ENCODE measurements around the gene RETSAT.
"Not testable (repeated sequence)": the region's sequence is repeated elsewhere in the genome, so short reads cannot be mapped to it uniquely, and the experiment has no call there.

RETSAT gene

DNA sequence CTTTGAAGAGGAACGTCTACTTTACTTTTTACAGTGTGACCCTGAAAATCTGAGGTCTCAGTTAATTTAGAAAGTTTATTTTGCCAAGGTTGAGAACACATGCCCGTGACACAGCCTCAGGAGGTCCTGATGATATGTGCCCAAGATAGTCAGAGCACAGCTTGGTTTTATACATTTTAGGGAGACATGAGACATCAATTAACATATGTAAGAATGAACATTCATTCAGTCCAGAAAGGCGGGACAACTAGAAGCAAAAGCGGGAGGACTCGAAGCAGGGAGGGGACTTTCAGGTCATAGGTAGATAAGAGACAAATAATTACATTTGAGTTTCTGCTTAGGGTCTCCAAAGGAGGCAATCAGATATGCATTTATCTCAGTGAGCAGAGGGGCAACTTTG lies 23.9 kb upstream of the RETSAT start:
- no peak for DNase-seq (ENCODE audit: low spot score)

DNA sequence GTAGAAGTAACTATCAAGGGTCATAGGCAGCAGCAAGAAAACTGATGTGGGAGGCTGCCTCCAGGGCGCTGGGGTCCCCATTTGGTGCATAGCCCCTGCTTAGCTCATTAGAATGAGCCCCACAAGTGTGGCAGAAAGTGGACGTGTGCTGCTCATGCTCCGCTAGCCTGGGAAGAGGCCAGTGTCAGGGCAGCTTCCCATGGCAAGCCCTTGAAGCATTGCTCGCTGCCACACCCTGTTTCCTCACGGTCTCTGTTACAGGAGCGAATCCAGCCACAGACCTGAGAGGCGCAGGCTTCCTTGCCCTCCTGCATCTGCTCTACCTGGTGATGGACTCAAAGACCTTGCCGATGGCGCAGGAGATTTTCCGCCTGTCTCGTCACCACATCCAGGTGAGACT lies 22.8 kb upstream of the RETSAT start:
- DNase-seq (ENCODE audit: low spot score), result no peak

DNA sequence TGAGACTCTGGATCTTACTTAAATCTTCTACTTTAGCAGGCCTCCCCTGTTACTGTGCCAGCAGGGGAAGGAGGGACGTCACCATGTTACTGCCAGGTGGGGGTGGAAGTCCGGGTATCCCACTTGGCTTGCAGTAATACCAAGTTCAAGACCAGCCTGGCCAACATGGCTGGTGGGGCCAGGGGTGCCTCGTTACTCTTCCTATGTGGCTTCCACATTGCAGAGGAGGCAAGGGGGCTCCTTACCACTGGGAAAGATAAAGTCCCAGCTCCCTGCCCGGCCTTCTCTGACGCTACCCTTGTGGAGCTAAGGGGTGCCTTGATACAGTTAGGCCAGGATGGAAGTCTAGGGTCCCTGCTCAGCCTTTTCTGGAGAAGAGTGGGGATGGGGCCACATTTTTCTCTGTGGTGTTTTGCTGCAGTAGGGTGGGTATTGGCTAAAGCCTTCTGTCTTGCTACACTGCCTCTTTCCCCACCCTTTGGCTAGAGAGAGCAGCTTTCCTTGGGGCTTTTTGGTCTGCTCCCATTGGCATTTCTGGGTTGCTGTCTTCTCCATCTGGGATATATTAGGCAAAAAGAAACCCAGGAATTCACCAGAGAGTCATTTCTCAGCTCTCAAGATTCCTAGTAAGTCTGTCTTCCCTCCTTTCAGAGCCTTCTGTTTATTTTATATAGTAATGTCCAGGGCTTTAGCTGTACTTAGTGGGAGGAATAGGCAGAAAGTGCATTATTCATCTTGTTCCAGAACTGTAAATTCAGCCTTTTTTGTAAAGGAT lies 22.1 kb upstream of the RETSAT start:
- DNase-seq (ENCODE audit: low spot score), result no peak

DNA sequence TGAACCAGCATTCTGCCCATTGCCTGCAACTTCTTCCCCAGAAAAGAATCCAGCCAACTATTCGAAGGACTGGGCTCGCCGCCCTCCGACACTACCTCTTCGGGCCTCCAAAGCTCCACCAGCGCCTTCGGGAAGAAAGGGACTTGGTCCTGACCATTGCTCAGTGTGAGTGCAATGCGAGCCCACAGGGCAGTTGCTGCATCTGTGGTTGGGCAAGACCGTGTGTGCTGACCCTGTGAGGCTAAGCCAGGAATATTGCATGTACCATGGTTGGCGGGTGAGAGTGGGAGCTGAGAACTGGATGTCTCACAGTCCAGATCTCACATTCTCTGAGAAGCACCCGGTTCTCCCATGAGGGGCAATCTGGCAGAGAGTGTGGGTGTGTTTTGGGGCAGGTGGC lies 16.7 kb upstream of the RETSAT start:
- no peak for DNase-seq (ENCODE audit: low spot score)

DNA sequence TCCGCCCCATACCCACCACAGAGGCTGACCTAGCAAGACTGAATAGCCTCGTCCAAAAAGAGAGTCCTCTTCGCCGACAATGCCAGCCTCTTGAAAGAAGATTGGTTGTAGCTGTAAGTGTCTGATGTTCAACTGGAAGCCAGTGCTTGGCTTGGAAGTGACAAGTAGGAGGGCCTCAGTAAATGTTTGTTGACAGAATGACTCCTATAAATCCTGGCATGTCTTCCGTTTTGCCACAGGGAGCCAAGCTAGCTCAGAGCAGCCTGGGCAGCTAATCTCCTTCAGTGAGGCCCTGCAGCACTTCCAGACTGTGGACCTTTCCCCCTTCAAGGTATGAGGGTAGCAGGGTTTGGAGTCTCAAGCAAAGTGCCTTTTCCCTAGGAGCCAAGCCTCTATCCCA lies 15.2 kb upstream of the RETSAT start:
- no peak for DNase-seq (ENCODE audit: low spot score)

DNA sequence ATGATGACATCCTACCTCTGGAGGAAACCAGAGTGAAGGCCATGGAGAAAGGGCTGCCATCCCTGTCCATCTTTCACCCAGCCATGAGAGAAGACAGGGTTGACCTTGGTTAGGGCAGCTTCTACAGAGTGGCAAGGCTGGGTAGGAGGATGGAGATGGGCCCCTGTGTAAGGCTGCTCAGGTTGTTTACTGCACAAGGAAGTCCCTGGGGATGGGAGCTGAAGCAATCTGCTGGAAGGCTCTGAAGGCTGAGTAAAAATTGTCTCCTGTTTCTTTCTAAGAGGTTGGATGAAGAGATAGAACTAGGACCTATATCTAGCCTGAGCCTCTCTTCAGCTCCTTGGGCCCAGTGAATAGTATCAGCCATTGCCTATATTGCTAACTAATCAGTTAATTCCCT lies 14.6 kb upstream of the RETSAT start:
- no peak for DNase-seq (ENCODE audit: low spot score)

DNA sequence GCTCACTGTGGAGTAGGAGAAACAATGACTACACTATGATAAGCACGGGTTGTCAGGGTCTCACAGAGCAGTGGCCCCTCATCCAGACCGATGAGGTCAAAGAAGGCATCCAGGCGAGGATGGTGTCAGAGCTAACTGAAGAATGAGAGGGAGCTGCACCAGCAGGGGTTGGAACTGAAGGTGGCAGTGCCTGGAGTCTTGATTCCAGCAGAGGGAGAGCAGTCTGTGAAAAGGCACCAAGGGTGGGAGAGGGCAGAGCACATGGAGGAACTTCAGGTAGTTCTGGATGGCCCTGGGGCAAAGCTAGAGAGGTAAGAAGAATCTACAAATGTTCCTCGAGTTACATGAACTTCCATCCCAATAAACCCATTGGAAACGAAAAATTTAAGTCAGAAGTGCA lies 12.9 kb upstream of the RETSAT start:
- no peak for DNase-seq (ENCODE audit: low spot score)

DNA sequence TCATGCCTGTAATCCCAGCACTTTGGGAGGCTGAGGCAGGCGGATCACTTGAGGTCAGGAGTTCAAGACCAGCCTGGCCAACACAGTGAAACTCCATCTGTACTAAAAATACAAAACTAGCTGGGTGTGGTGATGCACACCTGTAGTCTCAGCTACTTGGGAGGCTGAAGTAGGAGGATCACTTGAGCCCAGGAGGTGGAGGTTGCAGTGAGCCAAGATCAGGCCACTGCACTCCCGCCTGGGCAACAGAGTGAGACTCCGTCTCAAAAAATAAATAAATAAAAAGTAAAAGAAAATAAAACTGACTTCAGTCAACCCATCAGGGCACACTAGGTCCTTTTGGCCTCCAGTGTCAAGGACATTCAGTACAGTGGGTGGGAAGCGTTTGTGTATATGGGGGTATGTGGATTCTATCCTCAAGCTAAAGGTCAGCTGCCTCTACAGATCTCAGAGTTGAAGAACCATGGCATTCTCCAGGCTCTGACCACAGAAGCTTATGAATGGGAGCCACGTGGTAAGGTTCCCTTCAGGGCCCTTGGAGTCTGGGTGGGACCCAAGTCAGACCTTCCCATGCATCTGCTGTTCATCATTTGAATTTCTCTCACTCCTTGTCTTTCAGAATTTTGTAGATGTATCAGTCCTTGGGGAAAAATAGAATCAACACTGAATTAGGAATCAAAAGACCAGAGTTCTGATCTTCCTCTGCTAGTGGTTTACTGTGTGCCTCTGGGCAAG lies 8.5 kb upstream of the RETSAT start:
- DNase-seq (ENCODE audit: low spot score), result not testable (repeated sequence)

DNA sequence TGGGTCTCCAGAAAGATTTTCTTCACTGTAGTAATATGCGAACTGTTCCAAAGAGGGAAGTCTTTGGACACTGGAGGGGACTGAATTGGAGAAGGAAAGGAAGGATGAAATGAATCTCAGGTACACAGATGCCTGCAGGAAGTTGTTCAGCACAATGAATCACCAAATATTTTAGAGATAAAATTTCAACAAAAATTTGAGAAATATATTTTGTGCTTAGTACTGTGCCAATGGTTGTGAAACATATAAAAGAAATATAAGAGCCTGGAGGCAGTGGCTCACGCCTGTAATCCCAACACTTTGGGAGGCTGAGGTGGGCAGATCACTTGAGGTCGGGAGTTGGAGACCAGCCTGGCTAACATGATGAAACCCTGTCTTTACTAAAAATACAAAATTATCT lies 3.4 kb upstream of the RETSAT start:
- DNase-seq (ENCODE audit: low spot score), result no peak

DNA sequence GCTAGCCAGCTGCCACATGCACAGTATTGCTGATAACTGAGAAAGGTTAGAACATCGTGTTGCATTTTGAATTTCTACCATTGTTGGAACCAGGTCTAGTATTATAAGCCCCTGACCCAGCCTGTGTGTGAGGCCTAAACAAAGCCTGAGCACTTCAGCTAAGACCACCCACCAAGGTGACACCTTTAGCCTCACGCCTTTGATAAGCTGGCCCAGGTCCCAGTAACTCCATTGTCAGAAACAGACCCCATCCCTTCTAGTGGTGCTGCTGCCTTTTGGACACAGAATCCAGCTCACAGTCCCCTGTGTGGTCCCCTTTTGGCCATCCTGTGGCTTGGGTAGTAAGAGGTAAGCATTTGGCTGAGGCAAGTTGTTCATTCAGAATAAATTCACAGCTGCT lies 1.9 kb upstream of the RETSAT start:
- no peak for DNase-seq (ENCODE audit: low spot score)

DNA sequence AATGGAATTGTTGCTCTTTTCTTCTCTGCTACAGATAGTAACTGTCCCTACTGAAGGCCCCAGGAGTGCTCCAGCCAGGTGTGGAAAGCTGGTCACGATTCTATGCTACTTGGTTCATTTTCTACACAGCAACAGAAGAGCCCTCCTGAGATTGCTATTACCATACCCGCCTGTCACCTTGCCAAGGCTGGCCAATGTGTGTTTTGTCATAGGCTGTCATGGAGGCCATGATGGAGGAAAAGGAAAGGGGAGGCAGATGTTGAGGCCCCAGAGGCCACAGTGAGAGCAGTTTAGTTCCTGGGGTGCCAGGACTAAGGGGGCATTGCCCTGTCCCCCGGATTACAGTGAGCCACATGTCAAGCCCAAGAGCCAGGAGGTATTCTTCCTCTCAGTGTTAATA lies 1.2 kb upstream of the RETSAT start:
- no peak for DNase-seq (ENCODE audit: low spot score)

DNA sequence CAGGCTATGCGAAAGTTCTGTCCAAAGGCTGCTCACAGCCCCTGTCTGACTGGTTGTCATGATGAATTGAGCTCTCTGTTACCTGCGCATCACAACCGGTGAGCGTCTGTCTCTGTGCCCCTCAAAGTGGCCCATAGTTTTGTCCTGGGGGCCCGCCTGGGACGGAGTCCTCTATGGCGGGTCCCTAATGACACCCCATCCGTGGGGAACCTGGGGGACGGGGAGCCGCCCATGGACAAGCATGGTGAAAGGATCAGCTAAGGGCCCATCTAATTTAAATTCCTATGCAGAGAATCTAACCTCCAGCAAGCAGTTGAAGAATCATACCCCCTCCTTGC lies 714 bp upstream of the RETSAT start:
- no peak for DNase-seq (ENCODE audit: low spot score)

DNA sequence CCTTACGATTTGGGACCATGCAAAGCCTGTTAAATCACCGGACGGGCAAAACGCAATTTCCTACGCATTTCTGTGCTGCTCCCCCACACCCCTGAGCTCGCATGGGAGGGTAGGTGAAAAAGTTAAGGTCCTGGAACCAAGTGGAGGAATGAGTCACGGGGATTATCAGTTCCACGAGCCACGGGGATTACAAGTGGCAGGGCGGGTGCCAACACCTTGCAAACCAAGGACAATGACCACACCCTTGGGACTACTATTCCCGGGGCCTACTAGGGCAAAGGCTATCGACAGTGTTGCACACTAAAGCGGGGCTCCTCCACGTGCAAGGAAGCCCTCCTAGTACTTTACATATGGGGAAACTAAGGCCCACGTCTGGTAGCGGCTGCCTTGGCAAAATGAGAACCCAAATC lies 447 bp downstream of the RETSAT start:
- no peak for DNase-seq (ENCODE audit: low spot score)

DNA sequence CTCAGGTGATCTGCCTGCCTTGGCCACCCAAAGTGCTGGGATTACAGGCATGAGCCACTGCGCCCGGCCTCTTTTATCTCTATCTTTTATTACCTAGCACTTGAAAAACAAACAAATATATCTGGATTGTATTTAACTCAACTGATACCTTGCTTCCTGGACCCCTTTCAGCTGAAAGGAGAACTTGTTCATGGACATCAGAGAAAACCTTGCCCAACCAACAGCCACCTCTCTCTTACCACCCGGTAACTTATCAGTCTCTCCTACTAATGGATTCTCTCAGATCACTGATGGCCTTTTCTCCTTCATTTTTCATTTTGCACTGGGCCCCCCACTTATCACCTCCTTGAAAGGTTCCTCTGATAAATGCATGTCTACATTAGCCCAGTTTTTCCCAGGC lies 6.7 kb downstream of the RETSAT start:
- DNase-seq (ENCODE audit: low spot score), result no peak

DNA sequence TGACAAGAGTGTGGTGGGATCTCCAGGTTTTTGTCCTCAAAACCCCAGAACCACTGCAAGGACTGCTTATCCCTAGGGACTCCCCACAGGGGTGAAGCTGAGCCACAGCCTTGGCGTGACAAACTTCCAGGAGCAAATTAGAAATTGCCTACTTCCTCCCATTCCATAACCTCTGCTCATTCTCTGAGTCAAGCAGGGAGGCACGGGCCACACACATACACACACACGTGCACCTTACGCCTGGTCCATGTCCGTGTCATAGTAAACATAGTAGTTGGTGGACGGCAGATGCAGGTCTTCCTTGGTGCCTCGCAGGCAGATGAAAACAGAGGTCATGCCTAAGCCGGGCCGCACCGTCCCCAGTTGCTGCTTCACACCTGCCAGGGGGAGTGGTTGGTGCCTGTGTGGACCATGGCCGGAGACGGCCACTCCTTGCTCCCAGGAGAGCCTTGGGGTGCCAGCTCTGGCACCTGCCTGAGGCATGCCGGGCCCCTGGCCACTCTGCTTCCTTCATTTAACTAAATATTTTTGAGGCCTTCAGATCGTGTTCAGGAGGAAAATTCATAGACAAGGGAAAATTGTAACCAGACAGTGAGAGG lies 9.9 kb downstream of the RETSAT start:
- no peak for DNase-seq (ENCODE audit: low spot score)

DNA sequence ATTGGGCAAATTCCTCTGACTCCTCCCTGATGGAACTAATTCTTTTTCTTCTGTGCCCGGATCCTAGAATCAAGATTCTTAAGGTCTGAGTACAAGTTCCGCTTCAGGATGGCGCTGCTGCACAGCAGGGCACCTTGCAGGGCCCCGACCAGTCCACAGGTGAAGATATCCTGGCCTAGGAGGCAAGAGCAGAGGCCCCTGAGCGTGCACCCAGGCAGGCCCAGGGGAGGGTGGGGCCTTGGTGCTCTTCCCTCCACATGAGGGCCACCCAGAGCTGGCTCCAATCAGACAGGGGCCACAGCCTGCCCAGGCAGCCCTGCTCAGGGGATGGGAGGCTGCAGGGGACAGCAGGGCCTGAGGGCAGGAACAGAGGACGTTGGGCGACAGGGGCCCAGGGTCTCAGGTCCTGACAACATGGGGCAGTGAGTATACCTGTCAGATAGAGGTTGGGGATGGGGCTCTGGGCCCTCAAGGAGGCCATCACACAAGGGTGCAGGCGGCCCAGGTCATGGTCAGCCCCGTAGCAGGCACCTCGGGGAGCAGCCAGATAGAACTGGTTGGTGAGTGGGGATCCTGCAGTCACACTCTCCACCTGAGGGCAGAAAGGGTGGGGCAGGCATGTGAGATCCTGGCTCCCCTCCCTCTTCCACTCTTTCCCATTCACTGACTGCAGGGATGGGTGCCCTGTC lies 11.0 kb downstream of the RETSAT start:
- DNase-seq (ENCODE audit: low spot score), result not testable (repeated sequence)

DNA sequence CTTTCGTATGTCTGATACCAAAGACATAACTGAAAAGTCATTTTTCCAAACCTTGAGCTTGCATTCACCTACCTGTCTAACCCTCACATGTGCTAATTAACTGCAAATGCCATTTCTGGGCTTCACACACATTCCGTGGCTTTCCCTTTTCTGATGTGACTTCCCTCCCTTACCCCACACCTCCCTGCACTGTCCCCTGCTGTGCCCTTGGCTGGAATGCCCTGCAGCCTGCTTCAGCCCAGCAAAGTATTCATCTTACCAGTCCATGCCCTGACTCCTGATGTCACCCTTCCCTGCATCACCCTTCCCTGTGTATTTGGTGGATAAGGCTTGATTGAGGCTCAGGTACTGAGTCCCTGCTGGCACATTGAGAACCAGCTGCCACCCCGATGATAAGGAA lies 12.2 kb downstream of the RETSAT start:
- no peak for DNase-seq (ENCODE audit: low spot score)

DNA sequence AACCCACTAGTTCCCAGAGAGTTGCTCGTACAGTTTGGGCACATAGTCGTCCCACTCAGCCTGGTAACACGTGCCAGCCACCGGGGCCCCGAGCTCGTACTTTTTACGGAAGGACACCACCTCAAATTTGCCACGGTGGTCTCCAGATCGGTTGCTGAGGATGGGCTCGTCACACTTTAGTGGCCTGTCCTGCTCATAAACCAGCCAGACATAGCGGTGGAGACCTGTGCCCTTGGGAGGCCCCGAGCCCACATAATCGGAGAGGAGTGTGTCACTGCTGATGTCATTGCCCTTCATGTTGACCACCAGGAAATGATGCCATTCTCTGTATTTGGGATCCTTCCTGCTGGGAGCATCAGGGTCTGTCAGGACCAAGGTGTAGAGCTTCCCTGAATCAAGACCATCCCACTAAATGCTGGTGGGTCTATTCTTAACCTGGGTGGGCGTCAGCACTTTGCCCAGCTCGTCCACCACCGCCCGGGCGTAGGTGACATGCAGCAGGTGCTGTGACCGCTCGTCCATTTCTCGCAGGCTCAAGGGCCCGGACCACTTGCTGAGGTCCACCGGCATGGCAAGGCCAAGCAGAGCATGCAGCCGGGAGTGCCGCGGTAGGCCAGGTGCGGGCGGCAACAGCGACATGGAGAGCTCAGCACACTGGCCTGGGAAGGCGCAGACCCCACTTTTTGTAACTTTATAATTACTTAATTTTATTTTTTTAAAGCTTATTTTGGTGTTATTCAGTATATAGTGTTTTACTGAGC lies 12.9 kb downstream of the RETSAT start:
- no peak for DNase-seq (ENCODE audit: low spot score)

DNA sequence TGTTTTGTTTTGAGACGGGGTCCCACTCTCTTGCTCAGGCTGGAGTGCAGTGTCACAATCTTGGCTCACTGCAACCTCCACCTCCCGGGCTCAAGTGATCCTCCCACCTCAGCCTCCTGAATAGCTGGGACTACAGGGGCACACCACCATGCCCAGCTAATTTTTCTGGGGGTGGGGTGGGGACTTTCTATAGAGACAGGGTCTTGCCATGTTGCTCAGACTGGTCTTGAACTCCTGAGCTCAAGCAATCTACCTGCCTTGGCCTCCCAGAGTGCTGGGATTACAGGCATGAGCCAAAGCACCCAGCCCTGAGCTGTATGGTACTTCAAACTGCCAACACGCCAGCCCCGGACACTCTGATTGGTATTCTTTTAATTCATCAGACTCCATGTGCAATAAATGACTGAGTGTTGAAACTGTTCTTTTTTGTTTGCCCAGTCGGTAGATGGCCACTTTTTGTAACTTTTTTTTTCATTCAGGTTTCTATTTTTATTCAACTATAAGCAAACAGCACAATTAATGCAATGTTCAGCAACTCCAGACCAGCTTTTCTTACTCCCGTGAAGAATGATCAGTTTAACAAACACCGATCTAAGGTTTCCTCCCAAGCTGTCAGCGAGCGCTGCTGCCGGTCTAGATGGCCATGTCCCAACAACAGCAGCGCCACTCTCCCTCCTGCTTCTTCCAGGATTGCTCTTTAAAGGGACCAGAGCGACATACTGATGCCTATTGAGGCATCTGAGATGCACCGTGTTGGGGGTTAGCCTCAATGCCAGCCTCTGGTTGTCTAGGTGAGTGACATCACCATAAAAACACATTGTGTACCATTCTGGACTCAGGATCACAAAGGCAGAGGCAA lies 14.1 kb downstream of the RETSAT start:
- no peak for DNase-seq (ENCODE audit: low spot score)

DNA sequence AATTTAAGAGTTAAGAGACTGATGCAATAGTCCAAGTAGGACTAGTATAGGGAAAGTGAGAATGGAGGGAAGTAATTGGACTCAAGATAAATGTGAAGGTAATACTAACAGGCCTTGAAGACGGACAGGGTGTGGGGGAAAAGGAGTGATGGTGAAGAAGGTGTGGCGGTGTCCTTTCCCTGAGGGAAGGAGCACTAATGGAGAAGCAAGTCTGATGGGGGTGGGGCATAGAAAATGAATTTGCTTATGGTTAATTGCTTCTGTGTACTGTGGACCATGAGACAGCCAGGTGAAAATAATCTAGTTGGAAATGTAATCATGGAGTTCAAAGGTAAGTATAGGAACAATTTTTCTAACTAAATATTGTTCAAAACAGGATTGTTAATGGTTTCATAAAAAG lies 19.4 kb downstream of the RETSAT start:
- no peak for DNase-seq (ENCODE audit: low spot score)

DNA sequence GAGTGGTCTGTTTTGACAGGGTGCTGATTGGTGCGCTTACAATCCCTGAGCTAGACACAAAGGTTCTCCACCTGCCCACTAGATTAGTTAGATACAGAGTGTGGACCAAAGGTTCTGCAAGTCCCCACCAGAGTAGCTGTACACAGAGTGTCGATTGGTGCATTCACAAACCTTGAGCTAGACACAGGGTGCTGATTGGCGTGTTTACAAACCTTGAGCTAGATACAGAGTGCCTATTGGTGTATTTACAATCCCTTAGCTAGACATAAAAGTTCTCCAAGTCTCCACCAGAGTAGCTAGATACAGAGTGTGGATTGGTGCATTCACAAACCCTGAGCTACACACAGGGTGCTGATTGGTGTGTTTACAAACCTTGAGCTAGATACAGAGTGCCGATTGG lies 20.5 kb downstream of the RETSAT start:
- not testable (repeated sequence) for DNase-seq (ENCODE audit: low spot score)

Data from COLO829 (cell line).